Liver (tissue), 3 donors: ENCODE measurements around the gene VPS72.

ENCODE experiments used
- EGR1 ChIP-seq, 2 donors: IDR thresholded peaks; 2 replicates each; pipeline ENCODE4 v1.6.1; 2016 to 2018; ENCODE audit warnings: antibody characterized with exemption in 2 of 2, low read depth in 2 of 2
- FOXA1 ChIP-seq: IDR thresholded peaks from 2 replicates; pipeline ENCODE4 v1.6.1; 2016; ENCODE audit warnings: antibody characterized with exemption
- GABPA ChIP-seq, 2 donors: IDR thresholded peaks in 1 of 2; conservative IDR thresholded peaks in 1 of 2; 2 replicates each; pipeline ENCODE4 v1.6.1; 2016; ENCODE audit warnings: antibody characterized with exemption in 2 of 2, mild to moderate bottlenecking in 1 of 2, moderate library complexity in 1 of 2
- HNF4G ChIP-seq: IDR thresholded peaks from 2 replicates; pipeline ENCODE4 v1.6.1; 2016; ENCODE audit warnings: antibody characterized with exemption
- JUND ChIP-seq, 2 donors: IDR thresholded peaks; 2 replicates each; pipeline ENCODE4 v1.6.1; 2016; ENCODE audit warnings: antibody characterized with exemption in 2 of 2
- MAX ChIP-seq: IDR thresholded peaks from 2 replicates; pipeline ENCODE4 v1.6.1; 2016; ENCODE audit warnings: antibody characterized with exemption
- RAD21 ChIP-seq, 2 donors: IDR thresholded peaks; 2 replicates each; pipeline ENCODE4 v1.6.1; 2016; ENCODE audit warnings: antibody characterized with exemption in 2 of 2, mild to moderate bottlenecking in 2 of 2
- RXRA ChIP-seq, 2 donors: IDR thresholded peaks; 2 replicates each; pipeline ENCODE4 v1.6.1; 2017 to 2018; ENCODE audit warnings: antibody characterized with exemption in 2 of 2, mild to moderate bottlenecking in 1 of 2
- TAF1 ChIP-seq: conservative IDR thresholded peaks from 2 replicates; pipeline ENCODE4 v1.6.1; 2016; ENCODE audit warnings: antibody characterized with exemption, mild to moderate bottlenecking
- YY1 ChIP-seq: IDR thresholded peaks from 2 replicates; pipeline ENCODE4 v1.6.1; 2016; ENCODE audit warnings: antibody characterized with exemption, mild to moderate bottlenecking
- TF ChIP-seq, protein P1 (sequence below): fragments of 150-350 bp; IDR thresholded peaks from 2 replicates; pipeline ENCODE4 v1.5.1; 2017; ENCODE audit warnings: improper control_type of control experiment, low read depth, low read length; ENCODE audit not compliant: missing input control
- TF ChIP-seq, protein P2 (sequence below): IDR thresholded peaks from 2 replicates; pipeline ENCODE4 v1.6.1; 2016; ENCODE audit warnings: antibody characterized with exemption
- donor health status: healthy.
- donor health status: healthy.

DNA sequence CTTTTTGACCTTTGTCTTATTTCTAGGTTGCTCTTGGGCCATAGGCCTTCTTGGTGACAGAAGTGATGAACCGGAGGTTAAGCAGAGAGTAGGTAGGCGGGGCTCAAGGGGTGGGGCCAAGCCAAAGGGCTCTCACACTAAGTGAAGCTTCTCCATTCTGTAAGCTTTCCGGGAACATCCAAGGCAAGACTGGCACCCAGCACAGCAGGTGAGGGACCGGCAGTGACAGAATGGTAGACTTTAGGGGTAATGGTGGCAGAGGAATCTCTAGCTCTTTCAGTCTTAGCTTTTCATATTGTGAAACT is 33.5 kb downstream of the VPS72 start, which contains the start of gene TNFAIP8L2:
- TF ChIP-seq, protein P1, sequence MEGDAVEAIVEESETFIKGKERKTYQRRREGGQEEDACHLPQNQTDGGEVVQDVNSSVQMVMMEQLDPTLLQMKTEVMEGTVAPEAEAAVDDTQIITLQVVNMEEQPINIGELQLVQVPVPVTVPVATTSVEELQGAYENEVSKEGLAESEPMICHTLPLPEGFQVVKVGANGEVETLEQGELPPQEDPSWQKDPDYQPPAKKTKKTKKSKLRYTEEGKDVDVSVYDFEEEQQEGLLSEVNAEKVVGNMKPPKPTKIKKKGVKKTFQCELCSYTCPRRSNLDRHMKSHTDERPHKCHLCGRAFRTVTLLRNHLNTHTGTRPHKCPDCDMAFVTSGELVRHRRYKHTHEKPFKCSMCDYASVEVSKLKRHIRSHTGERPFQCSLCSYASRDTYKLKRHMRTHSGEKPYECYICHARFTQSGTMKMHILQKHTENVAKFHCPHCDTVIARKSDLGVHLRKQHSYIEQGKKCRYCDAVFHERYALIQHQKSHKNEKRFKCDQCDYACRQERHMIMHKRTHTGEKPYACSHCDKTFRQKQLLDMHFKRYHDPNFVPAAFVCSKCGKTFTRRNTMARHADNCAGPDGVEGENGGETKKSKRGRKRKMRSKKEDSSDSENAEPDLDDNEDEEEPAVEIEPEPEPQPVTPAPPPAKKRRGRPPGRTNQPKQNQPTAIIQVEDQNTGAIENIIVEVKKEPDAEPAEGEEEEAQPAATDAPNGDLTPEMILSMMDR: no peak
- TF ChIP-seq JUND (IDR thresholded peaks at IDR 0.05) (no peak), RAD21 (IDR thresholded peaks at IDR 0.05) (no peak), TAF1 (no peak), EGR1 (IDR thresholded peaks at IDR 0.05; ENCODE audit: low read depth in 2 of 2) (no peak), RXRA (IDR thresholded peaks at IDR 0.05) (no peak), HNF4G (no peak), YY1 (no peak), GABPA (IDR thresholded peaks at IDR 0.05 in 1 of 2, conservative IDR thresholded peaks at IDR 0.05 in 1 of 2) (no peak), FOXA1 (no peak), MAX (no peak)
- TF ChIP-seq, protein P2, sequence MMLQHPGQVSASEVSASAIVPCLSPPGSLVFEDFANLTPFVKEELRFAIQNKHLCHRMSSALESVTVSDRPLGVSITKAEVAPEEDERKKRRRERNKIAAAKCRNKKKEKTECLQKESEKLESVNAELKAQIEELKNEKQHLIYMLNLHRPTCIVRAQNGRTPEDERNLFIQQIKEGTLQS: no peak
